ENCODE measurements around the gene ATP6V0A4.

GRCh38 chr7:138684340-138684739, 113.7 kb downstream of the ATP6V0A4 start:
- TF ChIP-seq, protein P1, sequence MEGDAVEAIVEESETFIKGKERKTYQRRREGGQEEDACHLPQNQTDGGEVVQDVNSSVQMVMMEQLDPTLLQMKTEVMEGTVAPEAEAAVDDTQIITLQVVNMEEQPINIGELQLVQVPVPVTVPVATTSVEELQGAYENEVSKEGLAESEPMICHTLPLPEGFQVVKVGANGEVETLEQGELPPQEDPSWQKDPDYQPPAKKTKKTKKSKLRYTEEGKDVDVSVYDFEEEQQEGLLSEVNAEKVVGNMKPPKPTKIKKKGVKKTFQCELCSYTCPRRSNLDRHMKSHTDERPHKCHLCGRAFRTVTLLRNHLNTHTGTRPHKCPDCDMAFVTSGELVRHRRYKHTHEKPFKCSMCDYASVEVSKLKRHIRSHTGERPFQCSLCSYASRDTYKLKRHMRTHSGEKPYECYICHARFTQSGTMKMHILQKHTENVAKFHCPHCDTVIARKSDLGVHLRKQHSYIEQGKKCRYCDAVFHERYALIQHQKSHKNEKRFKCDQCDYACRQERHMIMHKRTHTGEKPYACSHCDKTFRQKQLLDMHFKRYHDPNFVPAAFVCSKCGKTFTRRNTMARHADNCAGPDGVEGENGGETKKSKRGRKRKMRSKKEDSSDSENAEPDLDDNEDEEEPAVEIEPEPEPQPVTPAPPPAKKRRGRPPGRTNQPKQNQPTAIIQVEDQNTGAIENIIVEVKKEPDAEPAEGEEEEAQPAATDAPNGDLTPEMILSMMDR (IDR thresholded peaks at IDR 0.05; ENCODE audit: low read length): no peak
- TF ChIP-seq EZH2 (IDR thresholded peaks at IDR 0.05; ENCODE audit: borderline replicate concordance, low read length): no peak
